Right lobe of liver (tissue), 5 donors: ENCODE measurements around the gene FAM32A. TPM values are rescaled to one million over a fixed set of nuclear protein-coding genes. Genes with fewer than 3 reads are reported as not detected.

Experiments used
- small RNA-seq, 2 experiments: library from RNA; depleted of rRNA; stranded (forward); fragments of <200 nt; gene quantifications; one replicate each; pipeline ENCODE3, GENCODE V24; 2016
- total RNA-seq, 6 experiments: library from RNA; depleted of rRNA in 2 of 6; stranded (reverse); fragments of >200 nt in 2 of 6; fragmentation: NEBNext Ultra II Directional in 3 of 6; extraction: Animal tissue kit (Norgen Biotek cat#: 25700) in 3 of 6; gene quantifications; one replicate each; pipeline versions ENCODE4 v1.1.0 to v1.2.4, GENCODE V29; 2016 to 2023
- donor health status: DM: no; HTN: no; CAD: no.
- donor health status: DM: no; HTN: no; CAD: no.
- donor health status: DM: no; HTN: yes; CAD: no.
- donor health status: DM: no; HTN: yes; CAD: no.

The FAM32A gene
- total RNA-seq, 6 experiments from 2014 or later: 32.1 to 65.8 (median 37.5) TPM

Small RNA genes lying within 50 kb of the gene (small RNA-seq; reads per million reads assigned to genes)
- gene RF00017: 0 reads per million in 2 experiments

Other genes with a start within 250 kb of the FAM32A start
- not detected for gene OR10H4, start 236.4 kb upstream of the FAM32A start, total RNA-seq
- gene TPM4, start 108.9 kb upstream of the FAM32A start, total RNA-seq: 10 to 100 TPM; 13.7 to 90.2 (median 45.6) TPM
- gene RAB8A, start 73.5 kb upstream of the FAM32A start, total RNA-seq: 10 to 100 TPM; 59.5 to 88.4 (median 72.5) TPM
- 1 to 10 TPM in 1 of 6 experiments, under 1 TPM in 5; 0.26 to 1.7 (median 0.48) TPM for gene HSH2D, start 41.7 kb upstream of the FAM32A start, total RNA-seq
- not detected for gene CIB3, start 11.9 kb upstream of the FAM32A start, total RNA-seq
- 100 to 1,000 TPM in 1 of 6 experiments, 10 to 100 TPM in 5; 44.5 to 102 (median 62.5) TPM for gene AP1M1, start 12.5 kb downstream of the FAM32A start, total RNA-seq
- 10 to 100 TPM in 1 of 6 experiments, 1 to 10 TPM in 5; 3.7 to 10.1 (median 4.8) TPM for gene KLF2, start 139.4 kb downstream of the FAM32A start, total RNA-seq